ENCODE results near the gene SIL1. TPM values are rescaled to one million over a fixed set of nuclear protein-coding genes. Genes with fewer than 3 reads are reported as not detected.

The SIL1 gene
- total and polyA plus RNA-seq, 2 of the 4 experiments (the other 2 are of a cell fraction) = 56.1 to 66.0 TPM

DNA sequence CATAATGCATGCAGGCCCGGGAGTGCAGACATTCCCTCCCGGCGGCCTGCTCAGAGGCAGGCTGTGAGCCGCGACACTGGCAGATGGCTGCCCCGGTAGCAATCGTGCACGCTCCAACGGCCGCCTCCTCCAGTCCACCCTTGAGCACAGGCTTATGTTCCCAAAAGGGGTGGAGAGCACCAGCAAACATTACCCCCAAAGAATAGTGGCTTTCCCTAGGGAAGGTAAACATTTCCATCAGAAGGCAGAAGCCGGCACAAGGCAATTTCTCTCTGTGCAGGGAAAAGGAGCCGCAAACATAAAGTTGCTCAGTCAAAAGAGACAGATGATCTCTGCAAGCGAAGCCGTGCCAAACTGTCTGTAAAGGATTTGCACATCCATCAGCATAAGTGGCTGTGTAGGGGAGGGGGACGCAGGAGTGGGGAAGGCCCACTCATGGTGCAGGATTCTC lies 92.5 kb downstream of the SIL1 start:
- Histone ChIP-seq H2AK9ac (replicated peaks; ENCODE audit: low read depth, low read length, poor library complexity) (no peak overlapping the region), H2BK120ac (ENCODE audit: low read depth, low read length) (no peak overlapping the region), H3K18ac (ENCODE audit: low read depth, low read length) (no peak overlapping the region), H3K9ac (ENCODE audit: low read depth, low read length) (no peak overlapping the region), H3K79me1 (ENCODE audit: low read depth in 1 of 2, low read length in 2 of 2) (0 out of 4 replicates have a peak, but pooled peaks cover 0 to 13% of the 10 kb centered on the region in 2 experiments), H3K56ac (ENCODE audit: extremely low read depth, insufficient read depth, low read length) (no peak overlapping the region), H3K14ac (replicated peaks; ENCODE audit: low read depth, low read length) (no peak overlapping the region), H3K23ac (ENCODE audit: low read depth, low read length) (no peak overlapping the region; the same call in 1 of the 2 replicates), H3K27me3 (ENCODE audit: control insufficient read depth, insufficient read depth, low read length) (no peaks in the 10 kb centered on the region), H2AK5ac (ENCODE audit: low read depth, low read length) (no peak overlapping the region), H2BK5ac (ENCODE audit: low read depth, low read length, poor library complexity, severe bottlenecking) (no peak overlapping the region), H3K36me3 (ENCODE audit: control insufficient read depth, insufficient read depth, low read length) (no peaks in the 10 kb centered on the region), H2BK15ac (ENCODE audit: low read depth, low read length) (no peak overlapping the region), H4K5ac (ENCODE audit: low read depth, low read length) (no peak overlapping the region), H3K27ac (ENCODE audit: insufficient read depth, low read length) (no peak overlapping the region), H2BK20ac (ENCODE audit: low read depth, low read length) (no peak overlapping the region), H3K9me1 (ENCODE audit: insufficient read depth, low read length) (peaks cover 9% of the 10 kb centered on the region), H4K91ac (ENCODE audit: insufficient read depth, low read depth, low read length) (no peak overlapping the region), H4K8ac (ENCODE audit: low read depth in 2 of 2, low read length in 2 of 2) (peak overlapping the region in 1 of 2 experiments; percentile 17; a peak in 1 of 4 replicates), H3K4me1 (ENCODE audit: control insufficient read depth, insufficient read depth, low read length) (peaks cover 20% of the 10 kb centered on the region), H3K4me3 (ENCODE audit: insufficient read depth, low read depth, low read length) (no peak overlapping the region), H2AFZ (replicated peaks; ENCODE audit: low read length, poor library complexity) (no peak overlapping the region), H3K9me3 (ENCODE audit: control insufficient read depth, insufficient read depth, low read length) (no peaks in the 10 kb centered on the region), H4K20me1 (ENCODE audit: insufficient read depth, low read length) (no peaks in the 10 kb centered on the region; the same call in 1 of the 2 replicates), H3K4ac (ENCODE audit: low read depth, low read length) (no peak overlapping the region), H3K4me2 (ENCODE audit: low read depth, low read length) (no peak overlapping the region)
- WGBS, 2 experiments (ENCODE audit: extremely low coverage in 2 of 2, insufficient read length in 1 of 2) = no CpG with 5 or more reads among the region's 15 CpGs
- DNase-seq = no peak
- POLR2A ChIA-PET (ENCODE audit: unreplicated experiment) = no interaction called here
- dilution Hi-C loops (cut with HindIII; ENCODE audit: low sequenced_read_pairs, unreplicated experiment) = no loop called here
- CTCF ChIA-PET = no interaction called here
- ATAC-seq (ENCODE audit: low read depth) = no peak
- in situ Hi-C loops (cut with MboI; ENCODE audit: low sequenced_read_pairs) = no loop called here
- intact Hi-C loops (cut with micrococcal nuclease) = loop anchor here (2.0 to 10.0 kb wide), 2 partner anchors 33 to 159 kb away; no protein-coding TSS in a partner anchor
- TF ChIP-seq, protein P1, sequence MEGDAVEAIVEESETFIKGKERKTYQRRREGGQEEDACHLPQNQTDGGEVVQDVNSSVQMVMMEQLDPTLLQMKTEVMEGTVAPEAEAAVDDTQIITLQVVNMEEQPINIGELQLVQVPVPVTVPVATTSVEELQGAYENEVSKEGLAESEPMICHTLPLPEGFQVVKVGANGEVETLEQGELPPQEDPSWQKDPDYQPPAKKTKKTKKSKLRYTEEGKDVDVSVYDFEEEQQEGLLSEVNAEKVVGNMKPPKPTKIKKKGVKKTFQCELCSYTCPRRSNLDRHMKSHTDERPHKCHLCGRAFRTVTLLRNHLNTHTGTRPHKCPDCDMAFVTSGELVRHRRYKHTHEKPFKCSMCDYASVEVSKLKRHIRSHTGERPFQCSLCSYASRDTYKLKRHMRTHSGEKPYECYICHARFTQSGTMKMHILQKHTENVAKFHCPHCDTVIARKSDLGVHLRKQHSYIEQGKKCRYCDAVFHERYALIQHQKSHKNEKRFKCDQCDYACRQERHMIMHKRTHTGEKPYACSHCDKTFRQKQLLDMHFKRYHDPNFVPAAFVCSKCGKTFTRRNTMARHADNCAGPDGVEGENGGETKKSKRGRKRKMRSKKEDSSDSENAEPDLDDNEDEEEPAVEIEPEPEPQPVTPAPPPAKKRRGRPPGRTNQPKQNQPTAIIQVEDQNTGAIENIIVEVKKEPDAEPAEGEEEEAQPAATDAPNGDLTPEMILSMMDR (conservative IDR thresholded peaks at IDR 0.05; ENCODE audit: low read depth, low read length) = no peak
- TF ChIP-seq CHD1 (IDR thresholded peaks at IDR 0.05; ENCODE audit: low read depth, low read length) (no peak), POLR2A (IDR thresholded peaks at IDR 0.05; ENCODE audit: low read depth, low read length) (no peak), RCOR1 (IDR thresholded peaks at IDR 0.05; ENCODE audit: insufficient replicate concordance, low read length) (no peak), FOS (IDR thresholded peaks at IDR 0.05; ENCODE audit: low read depth, low read length) (no peak), MAZ (IDR thresholded peaks at IDR 0.05; ENCODE audit: borderline replicate concordance, low read depth, low read length) (no peak), MAFK (IDR thresholded peaks at IDR 0.05; ENCODE audit: low read depth, low read length) (no peak), RFX5 (IDR thresholded peaks at IDR 0.05; ENCODE audit: low read depth, low read length) (no peak), CEBPB (IDR thresholded peaks at IDR 0.05; ENCODE audit: low read depth, low read length) (no peak), RAD21 (IDR thresholded peaks at IDR 0.05; ENCODE audit: low read length) (no peak), MXI1 (IDR thresholded peaks at IDR 0.05; ENCODE audit: borderline replicate concordance, low read depth, low read length) (no peak), NFE2L2 (IDR thresholded peaks at IDR 0.05; ENCODE audit: low read depth, low read length) (no peak), BHLHE40 (IDR thresholded peaks at IDR 0.05; ENCODE audit: low read depth, low read length) (no peak)
- TF ChIP-seq, protein P2, sequence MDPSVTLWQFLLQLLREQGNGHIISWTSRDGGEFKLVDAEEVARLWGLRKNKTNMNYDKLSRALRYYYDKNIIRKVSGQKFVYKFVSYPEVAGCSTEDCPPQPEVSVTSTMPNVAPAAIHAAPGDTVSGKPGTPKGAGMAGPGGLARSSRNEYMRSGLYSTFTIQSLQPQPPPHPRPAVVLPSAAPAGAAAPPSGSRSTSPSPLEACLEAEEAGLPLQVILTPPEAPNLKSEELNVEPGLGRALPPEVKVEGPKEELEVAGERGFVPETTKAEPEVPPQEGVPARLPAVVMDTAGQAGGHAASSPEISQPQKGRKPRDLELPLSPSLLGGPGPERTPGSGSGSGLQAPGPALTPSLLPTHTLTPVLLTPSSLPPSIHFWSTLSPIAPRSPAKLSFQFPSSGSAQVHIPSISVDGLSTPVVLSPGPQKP (IDR thresholded peaks at IDR 0.05; ENCODE audit: borderline replicate concordance, low read depth, low read length) = no peak
- TF ChIP-seq, protein P3, sequence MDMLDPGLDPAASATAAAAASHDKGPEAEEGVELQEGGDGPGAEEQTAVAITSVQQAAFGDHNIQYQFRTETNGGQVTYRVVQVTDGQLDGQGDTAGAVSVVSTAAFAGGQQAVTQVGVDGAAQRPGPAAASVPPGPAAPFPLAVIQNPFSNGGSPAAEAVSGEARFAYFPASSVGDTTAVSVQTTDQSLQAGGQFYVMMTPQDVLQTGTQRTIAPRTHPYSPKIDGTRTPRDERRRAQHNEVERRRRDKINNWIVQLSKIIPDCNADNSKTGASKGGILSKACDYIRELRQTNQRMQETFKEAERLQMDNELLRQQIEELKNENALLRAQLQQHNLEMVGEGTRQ (IDR thresholded peaks at IDR 0.05; ENCODE audit: low read depth, low read length) = no peak
- BruUV-seq (replicated peaks) = no TSS peak
